Endothelial cell of umbilical vein (primary cell): ENCODE results near the gene PGAM1. TPM values are rescaled to one million over a fixed set of nuclear protein-coding genes. Genes with fewer than 3 reads are reported as not detected.

Experiments
- BruUV-seq: library from RNA; stranded (reverse); fragments of 400-500 nt; replicated peaks from 2 replicates; lab custom pipeline; 2021; lab: Mats Ljungman, UMichigan
- CTCF ChIA-PET: fragments of 300-600, 350-600 bp; sonication (Branson Sonifier 250); formaldehyde crosslinking; loops from one replicate; lab custom pipeline; 2021; ENCODE audit warnings: antibody characterized with exemption, inconsistent platforms; lab: Charles Lee
- POLR2A ChIA-PET: fragments of 300-600, 350-600 bp; sonication (Branson Sonifier 250); formaldehyde crosslinking; loops from one replicate; lab custom pipeline; 2021; ENCODE audit warnings: antibody characterized with exemption, inconsistent platforms; lab: Charles Lee
- DNase-seq: peaks from one replicate; pipeline ENCODE4 v3.0.0-alpha.2; 2011; ENCODE audit warnings: low read depth, low spot score
- FAIRE-seq: peaks from 2 replicates; lab custom pipeline; 2011; peaks lifted over from hg19 to GRCh38; lab: Jason Lieb, UNC
- H2AFZ ChIP-seq: 2 replicates; pipeline ENCODE4 v1.6.0; 2012; ENCODE audit warnings: low read depth, low read length, control low read depth, inconsistent platforms
- H3K27ac ChIP-seq: 2 replicates; pipeline ENCODE4 v1.5.1; 2011; ENCODE audit warnings: low read depth, mild to moderate bottlenecking, control low read depth, low read length, moderate library complexity; ENCODE audit not compliant: insufficient read depth
- H3K27me3 ChIP-seq, 2 experiments: 2 replicates each; pipeline versions ENCODE4 v1.6.0 to v1.6.1; 2011; ENCODE audit warnings: low read length in 2 of 2, mixed read lengths in 1 of 2; ENCODE audit not compliant: control insufficient read depth in 2 of 2, insufficient read depth in 2 of 2
- H3K36me3 ChIP-seq, 2 experiments: 2 replicates in 1 of 2; 3 replicates in 1 of 2; pipeline ENCODE4 v1.5.1; 2011; ENCODE audit warnings: low read length in 2 of 2, mild to moderate bottlenecking in 1 of 2, moderate library complexity in 1 of 2; ENCODE audit not compliant: control insufficient read depth in 2 of 2, insufficient read depth in 2 of 2; ENCODE audit errors: extremely low read depth in 1 of 2
- H3K4me1 ChIP-seq: 3 replicates; pipeline ENCODE4 v1.5.1; 2011; ENCODE audit warnings: mild to moderate bottlenecking, low read length; ENCODE audit not compliant: control insufficient read depth, insufficient read depth; ENCODE audit errors: extremely low read depth
- H3K4me2 ChIP-seq: 2 replicates; pipeline ENCODE4 v1.6.1; 2011; ENCODE audit warnings: low read length, control low read depth, mixed read lengths; ENCODE audit not compliant: insufficient read depth
- H3K4me3 ChIP-seq, 3 experiments: fragments of 200-600 bp in 1 of 3; sonication (generic), shearing (Covaris generic) in 1 of 3; replicated peaks in 1 of 3; 2 replicates each; pipeline ENCODE4 v1.5.1; 2011 to 2016; ENCODE audit warnings: control low read depth in 3 of 3, low read length in 3 of 3, mild to moderate bottlenecking in 2 of 3, inconsistent platforms in 1 of 3, low read depth in 1 of 3, moderate library complexity in 1 of 3; ENCODE audit not compliant: insufficient read depth in 1 of 3
- H3K79me2 ChIP-seq: 2 replicates; pipeline ENCODE4 v1.6.0; 2012; ENCODE audit warnings: low read length, inconsistent platforms; ENCODE audit not compliant: control insufficient read depth, insufficient read depth
- H3K9ac ChIP-seq: replicated peaks from 2 replicates; pipeline ENCODE3; 2011; ENCODE audit warnings: low read length, control low read depth; ENCODE audit not compliant: insufficient read depth; ENCODE audit errors: extremely low read depth
- H3K9me1 ChIP-seq: replicated peaks from 3 replicates; pipeline ENCODE4 v1.6.0; 2011; ENCODE audit warnings: mild to moderate bottlenecking, low read length; ENCODE audit not compliant: control insufficient read depth, insufficient read depth; ENCODE audit errors: extremely low read depth
- H3K9me3 ChIP-seq: replicated peaks from 2 replicates; pipeline ENCODE4 v1.5.1; 2012; ENCODE audit warnings: low read length, inconsistent platforms; ENCODE audit not compliant: control insufficient read depth, insufficient read depth
- H4K20me1 ChIP-seq: replicated peaks from 2 replicates; pipeline ENCODE3; 2011; ENCODE audit warnings: mild to moderate bottlenecking, low read length; ENCODE audit not compliant: control insufficient read depth, insufficient read depth; ENCODE audit errors: extremely low read depth
- EZH2 ChIP-seq: IDR thresholded peaks from 2 replicates; pipeline ENCODE4 v1.6.1; 2012; ENCODE audit warnings: borderline replicate concordance, low read depth, mild to moderate bottlenecking, moderate library complexity, low read length, inconsistent platforms; ENCODE audit not compliant: severe bottlenecking
- FOS ChIP-seq: IDR thresholded peaks from 2 replicates; pipeline ENCODE4 v1.6.1; 2011; ENCODE audit warnings: mild to moderate bottlenecking, low read length, moderate library complexity, borderline replicate concordance; ENCODE audit not compliant: insufficient read depth
- GATA2 ChIP-seq: IDR thresholded peaks from 2 replicates; pipeline ENCODE4 v1.7.0; 2011; ENCODE audit warnings: low read depth, mild to moderate bottlenecking, moderate library complexity, mixed read lengths, low read length; ENCODE audit not compliant: insufficient read length, insufficient read depth
- JUN ChIP-seq: IDR thresholded peaks from 2 replicates; pipeline ENCODE4 v1.6.1; 2011; ENCODE audit warnings: borderline replicate concordance, low read depth; ENCODE audit not compliant: insufficient read length, insufficient read depth
- MYC ChIP-seq: IDR thresholded peaks from one replicate; pipeline ENCODE4 v1.6.1; 2011; ENCODE audit warnings: mild to moderate bottlenecking, low read depth, low read length
- POLR2A ChIP-seq: IDR thresholded peaks from 2 replicates; pipeline ENCODE4 v1.6.1; 2012; ENCODE audit warnings: low read depth, mild to moderate bottlenecking, control low read depth, low read length
- POLR2AphosphoS5 ChIP-seq: IDR thresholded peaks from 2 replicates; pipeline ENCODE4 v1.6.1; 2012; ENCODE audit warnings: low read depth, mild to moderate bottlenecking, control low read depth, low read length, moderate library complexity; ENCODE audit not compliant: insufficient read depth
- dilution Hi-C: fragments of 300-500 bp; cut with MboI; formaldehyde crosslinking; loops from one replicate; pipeline ENCODE4 v1.15.0; 2019; ENCODE audit warnings: low sequenced_read_pairs; ENCODE audit not compliant: extremely low pct_ligation_motif_present
- intact Hi-C: fragments of 100-400 bp; cut with micrococcal nuclease; formaldehyde crosslinking; loops from one replicate; pipeline ENCODE4 v1.10.0; 2022
- polyA plus RNA-seq, 4 experiments: library from polyadenylated mRNA; depleted of rRNA in 3 of 4; stranded (reverse) in 3 of 4; unstranded in 1 of 4; fragments of >200 nt; gene quantifications; 2 replicates each; pipeline versions ENCODE4 v1.2.1 to v1.2.3, GENCODE V29; 2011 to 2012; ENCODE audit warnings: missing spikeins in 1 of 4
- total RNA-seq: library from RNA; stranded (reverse); gene quantifications from 2 replicates; pipeline ENCODE4 v1.2.3, GENCODE V29; 2021
- TF ChIP-seq, protein P1 (sequence below), 2 donors: IDR thresholded peaks; 1 replicate in 1 of 2; 2 replicates in 1 of 2; pipeline ENCODE4 v1.5.1; 2011; ENCODE audit warnings: low read length in 2 of 2, mild to moderate bottlenecking in 2 of 2, moderate library complexity in 2 of 2, control low read depth in 1 of 2, inconsistent platforms in 1 of 2, low read depth in 1 of 2; ENCODE audit not compliant: insufficient read depth in 1 of 2; ENCODE audit errors: extremely low read depth in 1 of 2
- TF ChIP-seq, protein P2 (sequence below): IDR thresholded peaks from 2 replicates; pipeline ENCODE4 v1.6.1; 2011; ENCODE audit not compliant: insufficient read depth, insufficient read length

PGAM1 gene
- total and polyA plus RNA-seq, 2 donors (not counting 3 experiments of a cell fraction or from before 2014, with no cell fraction given) = 375 TPM

DNA sequence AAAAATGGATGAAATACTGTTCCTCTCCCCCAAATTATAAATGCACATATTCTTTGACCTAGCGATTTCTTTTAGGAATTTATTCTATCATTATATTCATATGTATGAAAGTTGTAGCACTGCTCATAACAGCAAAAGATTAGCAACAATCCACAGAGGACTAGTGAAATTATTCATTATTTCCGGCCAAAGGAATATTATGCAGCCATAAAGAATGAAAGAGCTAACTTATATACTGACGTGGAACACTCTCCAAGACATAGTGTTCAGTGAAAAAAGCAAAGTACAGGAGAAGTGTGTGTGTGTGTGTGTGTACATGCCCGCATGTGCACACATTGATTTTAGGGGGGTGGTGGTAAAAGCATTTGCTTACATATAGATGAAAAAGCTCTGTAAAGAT, 48.9 kb downstream of the PGAM1 start:
- no peak overlapping the region for H3K4me3 ChIP-seq
- ChIA-PET CTCF (interaction anchor here (0.8 to 1.3 kb wide), 4 partner anchors 8 to 79 kb away, joined by 3 to 4 read pairs (median 3); no protein-coding TSS in a partner anchor), POLR2A (no interaction called here)
- no peak for TF ChIP-seq POLR2A
- TF ChIP-seq MYC = no peak
- TF ChIP-seq, protein P1, sequence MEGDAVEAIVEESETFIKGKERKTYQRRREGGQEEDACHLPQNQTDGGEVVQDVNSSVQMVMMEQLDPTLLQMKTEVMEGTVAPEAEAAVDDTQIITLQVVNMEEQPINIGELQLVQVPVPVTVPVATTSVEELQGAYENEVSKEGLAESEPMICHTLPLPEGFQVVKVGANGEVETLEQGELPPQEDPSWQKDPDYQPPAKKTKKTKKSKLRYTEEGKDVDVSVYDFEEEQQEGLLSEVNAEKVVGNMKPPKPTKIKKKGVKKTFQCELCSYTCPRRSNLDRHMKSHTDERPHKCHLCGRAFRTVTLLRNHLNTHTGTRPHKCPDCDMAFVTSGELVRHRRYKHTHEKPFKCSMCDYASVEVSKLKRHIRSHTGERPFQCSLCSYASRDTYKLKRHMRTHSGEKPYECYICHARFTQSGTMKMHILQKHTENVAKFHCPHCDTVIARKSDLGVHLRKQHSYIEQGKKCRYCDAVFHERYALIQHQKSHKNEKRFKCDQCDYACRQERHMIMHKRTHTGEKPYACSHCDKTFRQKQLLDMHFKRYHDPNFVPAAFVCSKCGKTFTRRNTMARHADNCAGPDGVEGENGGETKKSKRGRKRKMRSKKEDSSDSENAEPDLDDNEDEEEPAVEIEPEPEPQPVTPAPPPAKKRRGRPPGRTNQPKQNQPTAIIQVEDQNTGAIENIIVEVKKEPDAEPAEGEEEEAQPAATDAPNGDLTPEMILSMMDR (IDR thresholded peaks at IDR 0.05; ENCODE audit: extremely low read depth in 1 of 2, insufficient read depth in 1 of 2, low read depth in 1 of 2, low read length in 2 of 2) = no peak
- no peak for TF ChIP-seq JUN
- peaks cover 30 to 32% of the 10 kb centered on the region in 2 experiments for H3K36me3 ChIP-seq
- dilution Hi-C loops (no loop called here), intact Hi-C loops (no loop called here)
- no peak overlapping the region for H3K4me2 ChIP-seq
- H4K20me1 ChIP-seq = no peaks in the 10 kb centered on the region
- no peak overlapping the region for H2AFZ ChIP-seq
- H3K9me1 ChIP-seq = no peaks in the 10 kb centered on the region
- no peak overlapping the region for H3K9ac ChIP-seq
- FAIRE-seq (no peak), DNase-seq (no peak)
- no peaks in the 10 kb centered on the region for H3K4me1 ChIP-seq
- no peak overlapping the region for H3K27ac ChIP-seq
- BruUV-seq = no TSS peak
- H3K79me2 ChIP-seq = no peaks in the 10 kb centered on the region
- no peaks in the 10 kb centered on the region for H3K27me3 ChIP-seq
- H3K9me3 ChIP-seq = no peaks in the 10 kb centered on the region

DNA sequence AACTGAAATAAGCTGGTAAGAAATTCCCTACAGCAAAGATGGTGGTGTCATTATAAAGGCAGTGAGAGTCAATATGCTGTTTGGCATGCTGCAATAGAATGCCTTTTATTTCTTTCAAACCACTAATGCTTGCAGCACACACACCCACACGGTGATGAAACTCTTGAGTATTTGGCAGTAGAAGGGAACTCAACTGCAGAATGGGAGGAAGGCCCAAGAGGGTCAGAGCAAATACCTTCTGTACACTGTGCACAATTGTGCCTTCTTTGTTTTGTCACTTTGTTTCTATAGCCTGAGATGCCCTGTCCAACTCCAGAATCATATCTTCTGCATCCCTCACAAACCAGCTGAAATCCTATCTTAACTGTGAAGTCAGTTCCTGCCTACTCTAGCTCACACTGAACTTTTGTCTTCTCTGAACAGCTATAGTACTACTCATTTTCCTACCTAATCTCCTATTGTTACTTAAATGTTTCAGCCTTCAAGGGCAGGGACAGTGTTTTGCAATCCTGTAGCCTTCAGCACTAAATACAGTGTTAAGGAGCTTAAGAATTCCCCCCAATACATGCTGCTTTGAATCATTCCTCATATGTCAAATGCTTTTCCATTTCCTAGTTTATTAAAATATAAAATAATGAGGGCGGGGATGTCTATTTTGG, 50.1 kb downstream of the PGAM1 start:
- no peaks in the 10 kb centered on the region for H3K4me1 ChIP-seq
- H3K79me2 ChIP-seq = peaks cover 1% of the 10 kb centered on the region
- DNase-seq (no peak), FAIRE-seq (no peak)
- no peaks in the 10 kb centered on the region for H3K27me3 ChIP-seq
- no peak overlapping the region for H3K4me3 ChIP-seq
- dilution Hi-C loops (no loop called here), intact Hi-C loops (no loop called here)
- ChIA-PET POLR2A (no interaction called here), CTCF (interaction anchor here (0.6 to 1.6 kb wide), 6 partner anchors 20 to 137 kb away, joined by 3 to 5 read pairs (median 3); no protein-coding TSS in a partner anchor)
- no TSS peak for BruUV-seq
- H3K9me1 ChIP-seq = no peaks in the 10 kb centered on the region
- TF ChIP-seq JUN (no peak), POLR2A (no peak), MYC (no peak), FOS (no peak), EZH2 (no peak), GATA2 (no peak), POLR2AphosphoS5 (no peak)
- TF ChIP-seq, protein P2, sequence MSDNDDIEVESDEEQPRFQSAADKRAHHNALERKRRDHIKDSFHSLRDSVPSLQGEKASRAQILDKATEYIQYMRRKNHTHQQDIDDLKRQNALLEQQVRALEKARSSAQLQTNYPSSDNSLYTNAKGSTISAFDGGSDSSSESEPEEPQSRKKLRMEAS = no peak
- TF ChIP-seq, protein P1 (IDR thresholded peaks at IDR 0.05; ENCODE audit: extremely low read depth in 1 of 2, insufficient read depth in 1 of 2, low read depth in 1 of 2, low read length in 2 of 2) = no peak
- H3K27ac ChIP-seq = no peak overlapping the region
- H3K4me2 ChIP-seq = no peak overlapping the region
- H3K9ac ChIP-seq = no peak overlapping the region
- no peak overlapping the region for H2AFZ ChIP-seq
- H4K20me1 ChIP-seq = no peaks in the 10 kb centered on the region
- H3K36me3 ChIP-seq = peaks cover 25 to 35% of the 10 kb centered on the region in 2 experiments
- no peaks in the 10 kb centered on the region for H3K9me3 ChIP-seq
